T-helper 1 cell treated with Interleukin-12 subunit alpha and Interleukin-12 subunit beta and Interleukin-4 antibody, amounts not matched to agents 30 μg/mL and 1 μg/mL, for 36 hours (primary cell): ENCODE data around the gene MBL2.

Experiments used
- H3K27ac Mint-ChIP-seq: one replicate; pipeline ENCODE4 v1.8.0; 2021; ENCODE audit warnings: mild to moderate bottlenecking, mixed read lengths
- H3K27me3 Mint-ChIP-seq: one replicate; pipeline ENCODE4 v1.8.0; 2021; ENCODE audit warnings: low read depth, mixed read lengths
- H3K36me3 Mint-ChIP-seq: one replicate; pipeline ENCODE4 v1.8.0; 2021; ENCODE audit warnings: low read depth, mixed read lengths
- H3K4me1 Mint-ChIP-seq: one replicate; pipeline ENCODE4 v1.8.0; 2021; ENCODE audit warnings: low read depth, mixed read lengths
- H3K4me3 Mint-ChIP-seq: one replicate; pipeline ENCODE4 v1.8.0; 2021; ENCODE audit warnings: mild to moderate bottlenecking, moderate library complexity, mixed read lengths
- H3K9me3 Mint-ChIP-seq: one replicate; pipeline ENCODE4 v1.8.0; 2021; ENCODE audit warnings: mixed read lengths

The MBL2 gene

GRCh38 chr10:52779541-52780390 lies 7.2 kb upstream of the MBL2 start:
- Mint-ChIP-seq H3K9me3 (no peaks in the 10 kb centered on the region), H3K36me3 (no peaks in the 10 kb centered on the region), H3K4me3 (no peak overlapping the region), H3K4me1 (no peaks in the 10 kb centered on the region), H3K27me3 (no peaks in the 10 kb centered on the region), H3K27ac (no peak overlapping the region)

- no peaks in the 10 kb centered on the region for H3K4me1 Mint-ChIP-seq
- no peak overlapping the region for H3K4me3 Mint-ChIP-seq
- no peaks in the 10 kb centered on the region for H3K9me3 Mint-ChIP-seq
- H3K27me3 Mint-ChIP-seq: no peaks in the 10 kb centered on the region
- H3K27ac Mint-ChIP-seq: no peak overlapping the region
- H3K36me3 Mint-ChIP-seq: no peaks in the 10 kb centered on the region
Observed at GRCh38 chr10:52778511-52779392, 6.2 kb upstream of the MBL2 start.

GRCh38 chr10:52777414-52777813 lies 4.8 kb upstream of the MBL2 start:
- Mint-ChIP-seq H3K4me3 (no peak overlapping the region), H3K27ac (no peak overlapping the region), H3K4me1 (no peaks in the 10 kb centered on the region), H3K36me3 (no peaks in the 10 kb centered on the region), H3K9me3 (no peaks in the 10 kb centered on the region), H3K27me3 (no peaks in the 10 kb centered on the region)

- Mint-ChIP-seq H3K27ac (no peak overlapping the region), H3K36me3 (no peaks in the 10 kb centered on the region), H3K4me3 (no peak overlapping the region), H3K27me3 (no peaks in the 10 kb centered on the region), H3K9me3 (no peaks in the 10 kb centered on the region), H3K4me1 (no peaks in the 10 kb centered on the region)
Observed at GRCh38 chr10:52776471-52776903, 3.9 kb upstream of the MBL2 start.

GRCh38 chr10:52775132-52775647 lies 2.6 kb upstream of the MBL2 start:
- no peaks in the 10 kb centered on the region for H3K9me3 Mint-ChIP-seq
- H3K27ac Mint-ChIP-seq: no peak overlapping the region
- no peaks in the 10 kb centered on the region for H3K36me3 Mint-ChIP-seq
- H3K4me1 Mint-ChIP-seq: no peaks in the 10 kb centered on the region
- H3K27me3 Mint-ChIP-seq: no peaks in the 10 kb centered on the region
- no peak overlapping the region for H3K4me3 Mint-ChIP-seq

GRCh38 chr10:52774600-52775106 lies 2.1 kb upstream of the MBL2 start:
- H3K36me3 Mint-ChIP-seq: no peaks in the 10 kb centered on the region
- no peaks in the 10 kb centered on the region for H3K9me3 Mint-ChIP-seq

GRCh38 chr10:52774182-52774581 lies 1.6 kb upstream of the MBL2 start:
- H3K36me3 Mint-ChIP-seq: no peaks in the 10 kb centered on the region
- no peak overlapping the region for H3K4me3 Mint-ChIP-seq
- H3K27me3 Mint-ChIP-seq: no peaks in the 10 kb centered on the region
- no peak overlapping the region for H3K27ac Mint-ChIP-seq
- no peaks in the 10 kb centered on the region for H3K9me3 Mint-ChIP-seq
- no peaks in the 10 kb centered on the region for H3K4me1 Mint-ChIP-seq

More at GRCh38 chr10:52774600-52775106, 2.1 kb upstream of the MBL2 start:
- Mint-ChIP-seq H3K27ac (no peak overlapping the region), H3K27me3 (no peaks in the 10 kb centered on the region), H3K4me3 (no peak overlapping the region), H3K4me1 (no peaks in the 10 kb centered on the region)

- H3K36me3 Mint-ChIP-seq: no peaks in the 10 kb centered on the region
- H3K27ac Mint-ChIP-seq: no peak overlapping the region
- no peaks in the 10 kb centered on the region for H3K27me3 Mint-ChIP-seq
- no peaks in the 10 kb centered on the region for H3K9me3 Mint-ChIP-seq
- H3K4me3 Mint-ChIP-seq: no peak overlapping the region
- H3K4me1 Mint-ChIP-seq: no peaks in the 10 kb centered on the region
Observed at GRCh38 chr10:52771534-52772445, 794 bp downstream of the MBL2 start.

- Mint-ChIP-seq H3K27me3 (no peaks in the 10 kb centered on the region), H3K4me1 (no peaks in the 10 kb centered on the region), H3K36me3 (no peaks in the 10 kb centered on the region), H3K27ac (no peak overlapping the region), H3K4me3 (no peak overlapping the region), H3K9me3 (no peaks in the 10 kb centered on the region)
Observed at GRCh38 chr10:52770904-52771303, 1.7 kb downstream of the MBL2 start.

- H3K27me3 Mint-ChIP-seq: no peaks in the 10 kb centered on the region
- H3K36me3 Mint-ChIP-seq: no peaks in the 10 kb centered on the region
- H3K9me3 Mint-ChIP-seq: no peaks in the 10 kb centered on the region
- H3K27ac Mint-ChIP-seq: no peak overlapping the region
- H3K4me3 Mint-ChIP-seq: no peak overlapping the region
- no peaks in the 10 kb centered on the region for H3K4me1 Mint-ChIP-seq
Observed at GRCh38 chr10:52769966-52770365, 2.6 kb downstream of the MBL2 start.

- H3K36me3 Mint-ChIP-seq: no peaks in the 10 kb centered on the region
- H3K27me3 Mint-ChIP-seq: no peaks in the 10 kb centered on the region
- no peak overlapping the region for H3K27ac Mint-ChIP-seq
- H3K9me3 Mint-ChIP-seq: no peaks in the 10 kb centered on the region
- H3K4me1 Mint-ChIP-seq: no peaks in the 10 kb centered on the region
- no peak overlapping the region for H3K4me3 Mint-ChIP-seq
Observed at GRCh38 chr10:52768001-52768532, 4.5 kb downstream of the MBL2 start.

- Mint-ChIP-seq H3K27me3 (no peaks in the 10 kb centered on the region), H3K9me3 (no peaks in the 10 kb centered on the region), H3K4me3 (no peak overlapping the region), H3K27ac (no peak overlapping the region), H3K36me3 (no peaks in the 10 kb centered on the region), H3K4me1 (no peaks in the 10 kb centered on the region)
Observed at GRCh38 chr10:52762088-52762487, 10.5 kb downstream of the MBL2 start.

- no peak overlapping the region for H3K4me3 Mint-ChIP-seq
Observed at GRCh38 chr10:52759154-52759553, 13.4 kb downstream of the MBL2 start.

More at GRCh38 chr10:52759154-52759553, 13.4 kb downstream of the MBL2 start:
- Mint-ChIP-seq H3K27me3 (no peaks in the 10 kb centered on the region), H3K9me3 (no peaks in the 10 kb centered on the region), H3K4me1 (no peaks in the 10 kb centered on the region), H3K36me3 (no peaks in the 10 kb centered on the region), H3K27ac (no peak overlapping the region)
